GM23338 (cell line): ENCODE data around the gene KSR2.

Experiments
- CTCF ChIP-seq, 2 experiments: fragments of 200-600 bp in 1 of 2; sonication (generic) in 1 of 2; conservative IDR thresholded peaks; 2 replicates each; pipeline versions ENCODE4 v1.5.1 to v1.6.1; 2016 to 2017; ENCODE audit warnings: antibody characterized with exemption in 2 of 2, low read depth in 2 of 2, mild to moderate bottlenecking in 2 of 2, moderate library complexity in 1 of 2
- EZH2 ChIP-seq: fragments of 200-600 bp; sonication (generic); IDR thresholded peaks from one replicate; pipeline ENCODE4 v1.8.0; 2017; ENCODE audit warnings: antibody characterized with exemption, mild to moderate bottlenecking, low read depth; ENCODE audit not compliant: unreplicated experiment
- NANOG ChIP-seq: IDR thresholded peaks from 2 replicates; pipeline ENCODE4 v1.6.1; 2016; ENCODE audit warnings: antibody characterized with exemption, borderline replicate concordance
- POLR2AphosphoS5 ChIP-seq: IDR thresholded peaks from 2 replicates; pipeline ENCODE4 v1.6.1; 2016; ENCODE audit warnings: antibody characterized with exemption, low read depth
- REST ChIP-seq: IDR thresholded peaks from one replicate; pipeline ENCODE4 v1.6.1; 2018; ENCODE audit warnings: antibody characterized with exemption; ENCODE audit not compliant: unreplicated experiment
- ZNF114 ChIP-seq: fragments of 250-450 bp; sonication (Bioruptor Pico); IDR thresholded peaks from 2 replicates; pipeline ENCODE4 v1.5.0; 2020; ENCODE audit warnings: mild to moderate bottlenecking, moderate library complexity

GRCh38 chr12:117466677-117467362 is 502.0 kb downstream of the KSR2 start:
- TF ChIP-seq REST (no peak), CTCF (conservative IDR thresholded peaks at IDR 0.05; ENCODE audit: low read depth in 2 of 2) (no peak), ZNF114 (CRISPR knock-in tag) (no peak), EZH2 (no peak), POLR2AphosphoS5 (no peak), NANOG (no peak)
